Measurements from ENCODE around the gene AQP12A. TPM values are rescaled to one million over a fixed set of nuclear protein-coding genes. Genes with fewer than 3 reads are reported as not detected.

The AQP12A gene
- total RNA-seq, 5 donors from 2014 or later (not counting 1 experiment from before 2014, with no cell fraction given) = not detected

GRCh38 chr2:240730501-240731177, 39.0 kb downstream of the AQP12A start:
- Histone ChIP-seq H3K4me1 (ENCODE audit: control insufficient read depth in 1 of 2, extremely low read depth in 1 of 2, insufficient read depth in 2 of 2, low read length in 2 of 2) (no peaks in the 10 kb centered on the region), H3K4me3 (ENCODE audit: control insufficient read depth in 1 of 2, extremely low read depth in 1 of 2, low read length in 1 of 2) (no peak overlapping the region), H3K36me3 (ENCODE audit: control insufficient read depth in 2 of 2, extremely low read depth in 1 of 2, insufficient read depth in 1 of 2, low read length in 1 of 2) (no peaks in the 10 kb centered on the region), H3K27me3 (replicated peaks in 1 of 2; ENCODE audit: control insufficient read depth in 2 of 2, extremely low read depth in 1 of 2, insufficient read depth in 2 of 2, low read length in 1 of 2) (peaks cover 0 to 31% of the 10 kb centered on the region in 2 experiments), H3K27ac (ENCODE audit: low read length) (no peak overlapping the region), H3K9me3 (no peaks in the 10 kb centered on the region)
- ATAC-seq (replicated peaks in 1 of 4) (no peak), DNase-seq (no peak)
- no peaks in the 10 kb centered on the region for H3K4me1 Mint-ChIP-seq
- ChIA-PET POLR2A (no interaction called here), CTCF (interaction anchor here in 1 of 2 donors (0.5 kb wide), 1 partner anchor 485 kb away, joined by 3 read pairs; no protein-coding TSS in a partner anchor)
- no peak overlapping the region for H3K27ac Mint-ChIP-seq
- H3K27me3 Mint-ChIP-seq = no peaks in the 10 kb centered on the region
- no peak overlapping the region for H3K4me3 Mint-ChIP-seq
- H3K36me3 Mint-ChIP-seq = no peaks in the 10 kb centered on the region
- 70% methylated on average over 8 of the region's 10 CpGs for WGBS (ENCODE audit: insufficient coverage)
- H3K9me3 Mint-ChIP-seq = no peaks in the 10 kb centered on the region

GRCh38 chr2:240731178-240731545, 39.5 kb downstream of the AQP12A start:
- H3K4me3 ChIP-seq (ENCODE audit: control insufficient read depth in 1 of 2, extremely low read depth in 1 of 2, low read length in 1 of 2) = no peak overlapping the region
- H3K4me1 ChIP-seq (ENCODE audit: control insufficient read depth in 1 of 2, extremely low read depth in 1 of 2, insufficient read depth in 2 of 2, low read length in 2 of 2) = no peaks in the 10 kb centered on the region
- H3K9me3 ChIP-seq = no peaks in the 10 kb centered on the region
- 83% methylated on average over 8 of the region's 9 CpGs for WGBS (ENCODE audit: insufficient coverage)
- CTCF ChIA-PET = interaction anchor here (0.5 to 0.6 kb wide), 2 partner anchors 217 to 484 kb away, joined by 3 read pairs; no protein-coding TSS in a partner anchor
- Mint-ChIP-seq H3K36me3 (no peaks in the 10 kb centered on the region), H3K9me3 (no peaks in the 10 kb centered on the region), H3K4me3 (no peak overlapping the region), H3K27me3 (no peaks in the 10 kb centered on the region), H3K27ac (no peak overlapping the region), H3K4me1 (no peaks in the 10 kb centered on the region)
- H3K36me3 ChIP-seq (ENCODE audit: control insufficient read depth in 2 of 2, extremely low read depth in 1 of 2, insufficient read depth in 1 of 2, low read length in 1 of 2) = no peaks in the 10 kb centered on the region
- POLR2A ChIA-PET = no interaction called here
- ATAC-seq (replicated peaks in 1 of 4) (no peak), DNase-seq (no peak)
- no peak overlapping the region for H3K27ac ChIP-seq (ENCODE audit: low read length)
- H3K27me3 ChIP-seq (replicated peaks in 1 of 2; ENCODE audit: control insufficient read depth in 2 of 2, extremely low read depth in 1 of 2, insufficient read depth in 2 of 2, low read length in 1 of 2) = peaks cover 0 to 36% of the 10 kb centered on the region in 2 experiments

- Histone ChIP-seq H3K4me3 (ENCODE audit: control insufficient read depth in 1 of 2, extremely low read depth in 1 of 2, low read length in 1 of 2) (no peak overlapping the region), H3K27me3 (replicated peaks in 1 of 2; ENCODE audit: control insufficient read depth in 2 of 2, extremely low read depth in 1 of 2, insufficient read depth in 2 of 2, low read length in 1 of 2) (peaks cover 0 to 45% of the 10 kb centered on the region in 2 experiments), H3K9me3 (no peaks in the 10 kb centered on the region), H3K36me3 (ENCODE audit: control insufficient read depth in 2 of 2, extremely low read depth in 1 of 2, insufficient read depth in 1 of 2, low read length in 1 of 2) (no peaks in the 10 kb centered on the region), H3K4me1 (ENCODE audit: control insufficient read depth in 1 of 2, extremely low read depth in 1 of 2, insufficient read depth in 2 of 2, low read length in 2 of 2) (no peaks in the 10 kb centered on the region), H3K27ac (ENCODE audit: low read length) (no peak overlapping the region)
- POLR2A ChIA-PET = no interaction called here
- no peak overlapping the region for H3K27ac Mint-ChIP-seq
- H3K9me3 Mint-ChIP-seq = no peaks in the 10 kb centered on the region
- ATAC-seq (replicated peaks in 1 of 4) = no peak
- no peaks in the 10 kb centered on the region for H3K27me3 Mint-ChIP-seq
- 79% methylated on average over 5 of the region's 5 CpGs for WGBS (ENCODE audit: insufficient coverage)
- DNase-seq = no peak
- H3K4me1 Mint-ChIP-seq = no peaks in the 10 kb centered on the region
- no peaks in the 10 kb centered on the region for H3K36me3 Mint-ChIP-seq
- H3K4me3 Mint-ChIP-seq = no peak overlapping the region
- CTCF ChIA-PET = no interaction called here
These were observed 40.5 kb downstream of the AQP12A start for GRCh38 chr2:240732184-240732583.

GRCh38 chr2:240732911-240733622, 41.4 kb downstream of the AQP12A start:
- ATAC-seq (replicated peaks in 1 of 4) = no peak
- Histone ChIP-seq H3K27ac (ENCODE audit: low read length) (no peak overlapping the region), H3K9me3 (no peaks in the 10 kb centered on the region), H3K36me3 (ENCODE audit: control insufficient read depth in 2 of 2, extremely low read depth in 1 of 2, insufficient read depth in 1 of 2, low read length in 1 of 2) (no peaks in the 10 kb centered on the region), H3K4me1 (ENCODE audit: control insufficient read depth in 1 of 2, extremely low read depth in 1 of 2, insufficient read depth in 2 of 2, low read length in 2 of 2) (no peaks in the 10 kb centered on the region), H3K4me3 (ENCODE audit: control insufficient read depth in 1 of 2, extremely low read depth in 1 of 2, low read length in 1 of 2) (no peak overlapping the region), H3K27me3 (replicated peaks in 1 of 2; ENCODE audit: control insufficient read depth in 2 of 2, extremely low read depth in 1 of 2, insufficient read depth in 2 of 2, low read length in 1 of 2) (peaks cover 0 to 41% of the 10 kb centered on the region in 2 experiments)
- H3K27ac Mint-ChIP-seq = no peak overlapping the region
- WGBS (ENCODE audit: insufficient coverage) = 81% methylated on average over 7 of the region's 10 CpGs
- ChIA-PET POLR2A (interaction anchor here in 1 of 2 donors (0.6 kb wide), 1 partner anchor 119 kb away, joined by 5 read pairs; no protein-coding TSS in a partner anchor), CTCF (no interaction called here)
- H3K4me1 Mint-ChIP-seq = no peaks in the 10 kb centered on the region
- no peaks in the 10 kb centered on the region for H3K27me3 Mint-ChIP-seq
- DNase-seq = no peak
- no peak overlapping the region for H3K4me3 Mint-ChIP-seq
- H3K9me3 Mint-ChIP-seq = no peaks in the 10 kb centered on the region
- no peaks in the 10 kb centered on the region for H3K36me3 Mint-ChIP-seq

GRCh38 chr2:240733803-240734495, 42.3 kb downstream of the AQP12A start:
- ATAC-seq (replicated peaks in 1 of 4) (peak; percentile 31 to 51 (median 40)), DNase-seq (peak in 14 of 35 experiments; percentile 4 to 33 (median 18))
- H3K4me3 Mint-ChIP-seq = no peak overlapping the region
- 82% methylated on average over 19 of the region's 24 CpGs for WGBS (ENCODE audit: insufficient coverage)
- Histone ChIP-seq H3K9me3 (no peaks in the 10 kb centered on the region), H3K4me1 (ENCODE audit: control insufficient read depth in 1 of 2, extremely low read depth in 1 of 2, insufficient read depth in 2 of 2, low read length in 2 of 2) (no peaks in the 10 kb centered on the region), H3K27ac (ENCODE audit: low read length) (no peak overlapping the region), H3K36me3 (ENCODE audit: control insufficient read depth in 2 of 2, extremely low read depth in 1 of 2, insufficient read depth in 1 of 2, low read length in 1 of 2) (no peaks in the 10 kb centered on the region), H3K27me3 (replicated peaks in 1 of 2; ENCODE audit: control insufficient read depth in 2 of 2, extremely low read depth in 1 of 2, insufficient read depth in 2 of 2, low read length in 1 of 2) (peaks cover 0 to 41% of the 10 kb centered on the region in 2 experiments), H3K4me3 (ENCODE audit: control insufficient read depth in 1 of 2, extremely low read depth in 1 of 2, low read length in 1 of 2) (no peak overlapping the region)
- no peaks in the 10 kb centered on the region for H3K9me3 Mint-ChIP-seq
- no peaks in the 10 kb centered on the region for H3K36me3 Mint-ChIP-seq
- H3K27ac Mint-ChIP-seq = no peak overlapping the region
- peaks cover 0 to under 1% (median 0%) of the 10 kb centered on the region in 3 donors for H3K4me1 Mint-ChIP-seq
- H3K27me3 Mint-ChIP-seq = peaks cover 0 to 2% of the 10 kb centered on the region in 2 donors
- ChIA-PET POLR2A (no interaction called here), CTCF (no interaction called here)

- Histone ChIP-seq H3K27ac (ENCODE audit: low read length) (no peak overlapping the region), H3K4me3 (ENCODE audit: control insufficient read depth in 1 of 2, extremely low read depth in 1 of 2, low read length in 1 of 2) (no peak overlapping the region), H3K27me3 (replicated peaks in 1 of 2; ENCODE audit: control insufficient read depth in 2 of 2, extremely low read depth in 1 of 2, insufficient read depth in 2 of 2, low read length in 1 of 2) (peaks cover 0 to 39% of the 10 kb centered on the region in 2 experiments), H3K9me3 (no peaks in the 10 kb centered on the region), H3K4me1 (ENCODE audit: control insufficient read depth in 1 of 2, extremely low read depth in 1 of 2, insufficient read depth in 2 of 2, low read length in 2 of 2) (peaks cover 0 to 4% of the 10 kb centered on the region in 2 experiments), H3K36me3 (ENCODE audit: control insufficient read depth in 2 of 2, extremely low read depth in 1 of 2, insufficient read depth in 1 of 2, low read length in 1 of 2) (no peaks in the 10 kb centered on the region)
- no peak for DNase-seq
- no peaks in the 10 kb centered on the region for H3K36me3 Mint-ChIP-seq
- ChIA-PET POLR2A (no interaction called here), CTCF (no interaction called here)
- no peak overlapping the region for H3K27ac Mint-ChIP-seq
- no peak overlapping the region for H3K4me3 Mint-ChIP-seq
- H3K4me1 Mint-ChIP-seq = peaks cover 6 to 8% (median 7%) of the 10 kb centered on the region in 3 donors
- ATAC-seq (replicated peaks in 1 of 4) = no peak
- 96% methylated on average over 17 of the region's 17 CpGs for WGBS (ENCODE audit: insufficient coverage)
- peaks cover 0 to 2% of the 10 kb centered on the region in 2 donors for H3K27me3 Mint-ChIP-seq
- no peaks in the 10 kb centered on the region for H3K9me3 Mint-ChIP-seq
These were observed 43.1 kb downstream of the AQP12A start for GRCh38 chr2:240734756-240735155.

Measured in T-cell (primary cell).